H1 (cell line): ENCODE results near the gene UCHL1. TPM values are rescaled to one million over a fixed set of nuclear protein-coding genes. Genes with fewer than 3 reads are reported as not detected.

ENCODE experiments used
- polyA plus RNA-seq, 7 experiments: library from polyadenylated mRNA; depleted of rRNA in 3 of 7; stranded (reverse) in 5 of 7; unstranded in 2 of 7; fragments of >200 nt in 5 of 7; fragments of 200-250 nt in 2 of 7; gene quantifications; 1 replicate in 5 of 7; 2 replicates in 1 of 7; 4 replicates in 1 of 7; pipeline versions ENCODE4 v1.2.1 to v1.2.3, GENCODE V29; 2011 to 2013; ENCODE audit warnings: missing spikeins in 2 of 7, mixed read lengths in 2 of 7
- small RNA-seq: library from polyadenylated mRNA; stranded (forward); fragments of <200 nt; extraction: miRNeasy Mini kit (QIAGEN cat#:217004); gene quantifications from one replicate; pipeline ENCODE3, GENCODE V24; 2013; ENCODE audit not compliant: insufficient read depth
- total RNA-seq: library from RNA; stranded (reverse); fragmentation: NEBNext Ultra II Directional; extraction: Animal tissue kit (Norgen Biotek cat#: 25700); gene quantifications from 2 replicates; pipeline ENCODE4 v1.2.1, GENCODE V29; 2021

The UCHL1 gene
- total and polyA plus RNA-seq, 2 of the 8 experiments (the other 6 are each of a cell fraction or from before 2014, with no cell fraction given) = 781 to 1,717 TPM

Small RNA genes within 50 kb of the gene (small RNA-seq; reads per million reads assigned to genes)
- gene RF00019 = not detected

Other genes with a start within 250 kb of the UCHL1 start
- gene APBB2, start 42.4 kb upstream of the UCHL1 start, total RNA-seq = 59.4 and 64.0 TPM in 2 replicates
- gene APBB2, start 42.4 kb upstream of the UCHL1 start, polyA plus RNA-seq (2011; rRNA removed) = 58.7 and 63.6 TPM in 2 replicates